ENCODE data around the gene BTN1A1. TPM values are rescaled to one million over a fixed set of nuclear protein-coding genes. Genes with fewer than 3 reads are reported as not detected.
A peak's percentile ranks its signal among the peaks of the same experiment; 100 is the strongest.

The BTN1A1 gene
- total and polyA plus RNA-seq, 10 of the 15 experiments (the other 5 are each of a cell fraction or from before 2014, with no cell fraction given) = 0.05 to 2.2 (median 0.87) TPM

DNA sequence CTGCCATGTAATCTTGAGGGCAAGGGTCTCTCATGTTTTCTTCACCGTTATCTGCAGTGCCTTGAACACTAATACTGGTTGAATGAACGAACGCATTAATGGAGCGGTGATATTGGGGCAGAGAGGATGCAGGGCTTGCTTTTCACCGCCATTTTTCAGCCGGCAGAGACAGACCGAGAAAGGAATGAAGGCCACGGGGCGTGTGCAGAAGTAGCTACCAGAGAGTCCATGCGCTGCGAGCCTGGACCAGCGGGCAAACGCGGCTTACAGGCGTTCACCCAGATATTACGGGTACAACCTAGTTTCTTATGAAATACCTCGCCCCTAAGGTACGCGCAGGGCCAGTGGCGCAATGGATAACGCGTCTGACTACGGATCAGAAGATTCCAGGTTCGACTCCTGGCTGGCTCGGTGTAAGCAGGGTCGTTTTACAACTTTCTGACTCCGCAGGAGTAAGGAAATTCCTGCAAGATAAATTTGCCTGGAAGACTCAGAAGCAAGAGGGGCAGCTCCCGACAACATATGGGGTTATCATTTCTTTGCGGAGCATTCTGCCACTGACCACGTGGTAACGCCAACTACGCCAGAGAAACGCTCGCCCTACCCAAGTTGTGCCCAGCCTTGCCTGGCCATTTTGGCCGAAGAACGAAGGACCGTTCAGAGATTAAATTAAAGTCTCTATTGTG is 37.2 kb downstream of the BTN1A1 start (continued):
- TF ChIP-seq CEBPZ (IDR thresholded peaks at IDR 0.05; ENCODE audit: low read depth, low read length) (no peak), RELB (IDR thresholded peaks at IDR 0.05; ENCODE audit: low read depth) (peak; percentile 24), SKIL (IDR thresholded peaks at IDR 0.05; ENCODE audit: low read depth, poor library complexity, severe bottlenecking) (peak; percentile 88), EP300 (IDR thresholded peaks at IDR 0.05; ENCODE audit: borderline replicate concordance in 1 of 2, control insufficient read depth in 1 of 2, low read depth in 2 of 2, low read length in 2 of 2) (peak in 1 of 2 experiments; percentile 30; a peak in 1 of 4 replicates), SMARCA5 (IDR thresholded peaks at IDR 0.05) (peak; percentile 98), CREB1 (IDR thresholded peaks at IDR 0.05; ENCODE audit: low read depth) (peak; percentile 91), SUZ12 (IDR thresholded peaks at IDR 0.05; ENCODE audit: unreplicated experiment) (no peak), ETV6 (conservative IDR thresholded peaks at IDR 0.05 in 1 of 2, IDR thresholded peaks at IDR 0.05 in 1 of 2; ENCODE audit: borderline replicate concordance in 1 of 2, low read depth in 1 of 2) (no peak), POLR2AphosphoS5 (IDR thresholded peaks at IDR 0.05; ENCODE audit: low read length) (peak; percentile 21)
- TF ChIP-seq, protein P1, sequence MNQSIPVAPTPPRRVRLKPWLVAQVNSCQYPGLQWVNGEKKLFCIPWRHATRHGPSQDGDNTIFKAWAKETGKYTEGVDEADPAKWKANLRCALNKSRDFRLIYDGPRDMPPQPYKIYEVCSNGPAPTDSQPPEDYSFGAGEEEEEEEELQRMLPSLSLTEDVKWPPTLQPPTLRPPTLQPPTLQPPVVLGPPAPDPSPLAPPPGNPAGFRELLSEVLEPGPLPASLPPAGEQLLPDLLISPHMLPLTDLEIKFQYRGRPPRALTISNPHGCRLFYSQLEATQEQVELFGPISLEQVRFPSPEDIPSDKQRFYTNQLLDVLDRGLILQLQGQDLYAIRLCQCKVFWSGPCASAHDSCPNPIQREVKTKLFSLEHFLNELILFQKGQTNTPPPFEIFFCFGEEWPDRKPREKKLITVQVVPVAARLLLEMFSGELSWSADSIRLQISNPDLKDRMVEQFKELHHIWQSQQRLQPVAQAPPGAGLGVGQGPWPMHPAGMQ (IDR thresholded peaks at IDR 0.05; ENCODE audit: borderline replicate concordance) = no peak
- TF ChIP-seq, protein P2, sequence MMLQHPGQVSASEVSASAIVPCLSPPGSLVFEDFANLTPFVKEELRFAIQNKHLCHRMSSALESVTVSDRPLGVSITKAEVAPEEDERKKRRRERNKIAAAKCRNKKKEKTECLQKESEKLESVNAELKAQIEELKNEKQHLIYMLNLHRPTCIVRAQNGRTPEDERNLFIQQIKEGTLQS (IDR thresholded peaks at IDR 0.05; ENCODE audit: borderline replicate concordance, extremely low read depth, low read depth, low read length) = no peak
- TF ChIP-seq, protein P3, sequence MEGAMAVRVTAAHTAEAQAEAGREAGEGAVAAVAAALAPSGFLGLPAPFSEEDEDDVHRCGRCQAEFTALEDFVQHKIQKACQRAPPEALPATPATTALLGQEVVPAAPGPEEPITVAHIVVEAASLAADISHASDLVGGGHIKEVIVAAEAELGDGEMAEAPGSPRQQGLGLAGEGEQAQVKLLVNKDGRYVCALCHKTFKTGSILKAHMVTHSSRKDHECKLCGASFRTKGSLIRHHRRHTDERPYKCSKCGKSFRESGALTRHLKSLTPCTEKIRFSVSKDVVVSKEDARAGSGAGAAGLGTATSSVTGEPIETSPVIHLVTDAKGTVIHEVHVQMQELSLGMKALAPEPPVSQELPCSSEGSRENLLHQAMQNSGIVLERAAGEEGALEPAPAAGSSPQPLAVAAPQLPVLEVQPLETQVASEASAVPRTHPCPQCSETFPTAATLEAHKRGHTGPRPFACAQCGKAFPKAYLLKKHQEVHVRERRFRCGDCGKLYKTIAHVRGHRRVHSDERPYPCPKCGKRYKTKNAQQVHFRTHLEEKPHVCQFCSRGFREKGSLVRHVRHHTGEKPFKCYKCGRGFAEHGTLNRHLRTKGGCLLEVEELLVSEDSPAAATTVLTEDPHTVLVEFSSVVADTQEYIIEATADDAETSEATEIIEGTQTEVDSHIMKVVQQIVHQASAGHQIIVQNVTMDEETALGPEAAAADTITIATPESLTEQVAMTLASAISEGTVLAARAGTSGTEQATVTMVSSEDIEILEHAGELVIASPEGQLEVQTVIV (IDR thresholded peaks at IDR 0.05; ENCODE audit: borderline replicate concordance, partially characterized antibody) = no peak

Data from GM12878 (cell line).